Calu3 (cell line): ENCODE data around the gene MT1H. TPM values are rescaled to one million over a fixed set of nuclear protein-coding genes. Genes with fewer than 3 reads are reported as not detected.

Source experiments
- BruUV-seq: library from RNA; stranded (reverse); fragments of 400-500 nt; replicated peaks from 2 replicates; lab custom pipeline; 2021; lab: Mats Ljungman, UMichigan
- CTCF ChIA-PET: fragments of 300-600 bp; sonication (Branson Sonifier 250); formaldehyde crosslinking; loops from one replicate; lab custom pipeline; 2022; ENCODE audit warnings: antibody characterized with exemption; lab: Charles Lee
- DNase-seq: peaks from one replicate; pipeline ENCODE4 v3.0.0; 2022
- H3K27ac Mint-ChIP-seq: one replicate; pipeline ENCODE4 v1.8.0; 2022; ENCODE audit warnings: mixed read lengths; ENCODE audit not compliant: unreplicated experiment
- H3K27me3 Mint-ChIP-seq: one replicate; pipeline ENCODE4 v1.8.0; 2022; ENCODE audit warnings: mixed read lengths; ENCODE audit not compliant: unreplicated experiment
- H3K36me3 Mint-ChIP-seq: one replicate; pipeline ENCODE4 v1.8.0; 2022; ENCODE audit warnings: mild to moderate bottlenecking, moderate library complexity, mixed read lengths; ENCODE audit not compliant: insufficient read depth, unreplicated experiment
- H3K4me1 Mint-ChIP-seq: one replicate; pipeline ENCODE4 v1.8.0; 2022; ENCODE audit warnings: mild to moderate bottlenecking, low read depth, mixed read lengths; ENCODE audit not compliant: unreplicated experiment
- H3K4me3 Mint-ChIP-seq: one replicate; pipeline ENCODE4 v1.8.0; 2022; ENCODE audit warnings: mild to moderate bottlenecking, low read depth, moderate library complexity, mixed read lengths; ENCODE audit not compliant: unreplicated experiment
- H3K9me3 Mint-ChIP-seq: one replicate; pipeline ENCODE4 v1.8.0; 2022; ENCODE audit warnings: low read depth, mixed read lengths; ENCODE audit not compliant: unreplicated experiment
- intact Hi-C: fragments of 100-400 bp; cut with micrococcal nuclease; formaldehyde crosslinking; loops from one replicate; pipeline ENCODE4 v1.10.0; 2022; ENCODE audit not compliant: unreplicated experiment
- total RNA-seq: library from RNA; stranded (reverse); gene quantifications from 2 replicates; pipeline ENCODE4 v1.2.3, GENCODE V29; 2022
- TF ChIP-seq, protein P1 (sequence below): fragments of 200-600 bp; IDR thresholded peaks from one replicate; pipeline ENCODE4 v1.8.0; 2022; ENCODE audit warnings: antibody characterized with exemption; ENCODE audit not compliant: unreplicated experiment

MT1H gene
- total RNA-seq, 1 experiment from 2014 or later: not detected

DNA sequence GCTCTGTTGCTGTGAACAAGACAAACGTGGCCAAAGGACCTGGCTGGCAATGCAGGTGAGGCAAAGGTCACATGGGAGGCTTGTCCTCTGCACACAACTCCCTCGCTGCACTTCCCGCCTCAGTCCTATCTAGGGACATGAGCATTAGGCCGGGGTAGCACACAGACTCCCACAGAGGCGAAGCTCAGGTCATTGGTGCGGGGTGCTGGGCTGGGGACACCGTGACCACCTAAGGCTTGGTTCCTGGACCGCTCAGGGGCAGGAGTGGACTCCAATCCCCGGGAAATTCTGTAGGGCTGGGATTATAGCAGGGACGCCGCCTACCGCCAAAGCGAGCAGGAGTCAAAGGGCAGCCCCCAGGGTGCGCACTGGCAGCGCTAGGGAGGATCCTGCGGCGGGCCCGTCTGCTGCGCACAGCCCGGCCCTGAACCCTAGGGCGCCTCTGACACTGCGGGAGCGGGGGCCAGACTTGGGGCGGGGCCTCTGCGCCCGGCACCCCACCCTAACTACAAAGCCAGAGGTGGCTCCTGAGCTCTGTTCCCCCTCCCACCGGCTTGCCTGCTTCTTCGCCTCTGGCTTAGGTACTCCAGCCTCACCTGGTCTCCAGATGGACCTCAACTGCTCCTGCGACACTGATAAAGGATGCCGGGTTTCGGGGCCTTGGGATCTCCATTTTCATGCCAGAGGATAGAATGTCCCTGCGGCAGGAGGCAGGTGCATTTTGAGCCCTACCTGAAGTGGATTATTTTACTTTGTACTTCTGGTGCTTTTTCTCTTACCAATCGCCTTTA is 21.8 kb upstream of the MT1H start:
- Mint-ChIP-seq H3K4me3 (no peak overlapping the region), H3K4me1 (peaks cover 17% of the 10 kb centered on the region)
- no peak for DNase-seq

DNA sequence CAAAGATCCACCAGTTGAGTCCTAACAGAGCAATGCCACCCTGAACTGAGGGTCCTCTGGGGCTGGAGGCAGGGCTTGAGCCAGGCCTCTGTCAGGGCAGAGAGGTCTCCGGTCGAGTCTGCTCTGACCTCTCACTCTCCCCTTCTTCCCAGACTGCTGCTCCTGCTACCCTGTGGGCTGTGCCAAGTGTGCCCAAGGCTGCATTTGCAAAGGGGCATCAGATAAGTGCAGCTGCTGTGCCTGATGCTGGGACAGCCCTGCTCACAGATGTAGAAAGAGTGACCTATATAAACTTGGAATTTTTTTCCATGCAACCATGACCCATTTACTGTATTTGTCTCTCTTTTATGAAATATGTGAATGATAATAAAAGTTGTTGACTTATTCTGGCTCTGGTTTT is 20.3 kb upstream of the MT1H start:
- intact Hi-C loops: no loop called here
- CTCF ChIA-PET: interaction anchor here (1.1 kb wide), 1 partner anchor 53 kb away, joined by 5 read pairs; no protein-coding TSS in a partner anchor
- H3K4me3 Mint-ChIP-seq: no peak overlapping the region
- no peak overlapping the region for H3K27ac Mint-ChIP-seq
- TF ChIP-seq, protein P1, sequence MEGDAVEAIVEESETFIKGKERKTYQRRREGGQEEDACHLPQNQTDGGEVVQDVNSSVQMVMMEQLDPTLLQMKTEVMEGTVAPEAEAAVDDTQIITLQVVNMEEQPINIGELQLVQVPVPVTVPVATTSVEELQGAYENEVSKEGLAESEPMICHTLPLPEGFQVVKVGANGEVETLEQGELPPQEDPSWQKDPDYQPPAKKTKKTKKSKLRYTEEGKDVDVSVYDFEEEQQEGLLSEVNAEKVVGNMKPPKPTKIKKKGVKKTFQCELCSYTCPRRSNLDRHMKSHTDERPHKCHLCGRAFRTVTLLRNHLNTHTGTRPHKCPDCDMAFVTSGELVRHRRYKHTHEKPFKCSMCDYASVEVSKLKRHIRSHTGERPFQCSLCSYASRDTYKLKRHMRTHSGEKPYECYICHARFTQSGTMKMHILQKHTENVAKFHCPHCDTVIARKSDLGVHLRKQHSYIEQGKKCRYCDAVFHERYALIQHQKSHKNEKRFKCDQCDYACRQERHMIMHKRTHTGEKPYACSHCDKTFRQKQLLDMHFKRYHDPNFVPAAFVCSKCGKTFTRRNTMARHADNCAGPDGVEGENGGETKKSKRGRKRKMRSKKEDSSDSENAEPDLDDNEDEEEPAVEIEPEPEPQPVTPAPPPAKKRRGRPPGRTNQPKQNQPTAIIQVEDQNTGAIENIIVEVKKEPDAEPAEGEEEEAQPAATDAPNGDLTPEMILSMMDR: no peak
- no peaks in the 10 kb centered on the region for H3K36me3 Mint-ChIP-seq
- H3K9me3 Mint-ChIP-seq: no peaks in the 10 kb centered on the region
- peaks cover 2% of the 10 kb centered on the region for H3K4me1 Mint-ChIP-seq
- peaks cover 81% of the 10 kb centered on the region for H3K27me3 Mint-ChIP-seq
- no TSS peak for BruUV-seq
- DNase-seq: no peak

More for the DNA sequence above, 21.8 kb upstream of the MT1H start:
- no peak overlapping the region for H3K27ac Mint-ChIP-seq
- H3K27me3 Mint-ChIP-seq: peaks cover 90% of the 10 kb centered on the region
- TF ChIP-seq, protein P1: no peak
- intact Hi-C loops: no loop called here
- CTCF ChIA-PET: no interaction called here
- peaks cover 11% of the 10 kb centered on the region for H3K36me3 Mint-ChIP-seq
- no peaks in the 10 kb centered on the region for H3K9me3 Mint-ChIP-seq
- no TSS peak for BruUV-seq

DNA sequence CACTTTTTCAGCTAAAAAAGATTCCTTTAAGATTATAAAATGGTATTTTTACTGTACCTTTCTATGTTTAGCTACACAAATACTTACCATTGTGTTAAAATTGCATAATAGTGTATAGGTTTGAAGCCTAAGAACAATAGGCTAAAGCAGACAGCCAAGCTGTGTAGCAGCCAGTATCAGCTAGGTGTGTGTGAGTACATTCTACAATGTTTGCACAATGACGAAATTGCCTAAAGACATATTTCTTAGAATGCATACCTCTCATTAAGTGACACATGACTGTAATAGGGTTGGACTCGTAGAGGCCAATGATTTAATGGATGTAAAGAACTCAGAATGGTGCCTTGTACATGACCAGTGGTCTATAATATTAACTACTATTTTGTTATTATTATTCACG is 19.8 kb upstream of the MT1H start:
- no peak overlapping the region for H3K27ac Mint-ChIP-seq

DNA sequence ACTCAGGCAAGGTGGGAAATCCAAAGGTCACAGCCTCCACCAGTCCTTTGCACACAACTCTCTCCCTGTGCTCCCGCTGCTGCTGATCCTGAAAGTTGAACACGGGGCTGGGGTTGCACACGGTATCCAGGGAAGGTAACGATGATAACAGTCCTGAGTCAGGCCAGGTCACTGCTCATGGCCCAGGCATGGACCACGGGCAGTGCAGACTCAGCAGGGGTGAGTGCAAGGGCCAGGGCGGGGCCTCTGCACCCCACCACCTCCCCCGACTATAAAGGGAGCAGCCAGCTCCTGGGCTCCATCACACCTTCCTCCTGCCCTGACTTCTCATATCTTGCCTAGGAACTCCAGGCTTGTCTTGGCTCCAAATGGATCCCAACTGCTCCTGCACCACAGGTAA is 18.0 kb upstream of the MT1H start, which contains the start of gene MT1B:
TSS of gene MT1B (plus strand) at position 301 of the 400 bp plus-strand sequence. CDS start at position 369, 68 bp downstream.
- H3K27ac Mint-ChIP-seq: no peak within 1 kb of the TSS
- no peaks in the 10 kb centered on the region for H3K9me3 Mint-ChIP-seq
- no peaks in the 10 kb centered on the region for H3K36me3 Mint-ChIP-seq
- BruUV-seq: no TSS peak
- no peak for DNase-seq
- no peak within 1 kb of the TSS for H3K4me3 Mint-ChIP-seq
- H3K4me1 Mint-ChIP-seq: no peaks in the 10 kb centered on the region
- H3K27me3 Mint-ChIP-seq: peaks cover 58% of the 10 kb centered on the region
- intact Hi-C loops: no loop called here
- TF ChIP-seq, protein P1: no peak
- CTCF ChIA-PET: no interaction called here

More for the DNA sequence above, 19.8 kb upstream of the MT1H start:
- CTCF ChIA-PET: interaction anchor here (0.6 kb wide), 1 partner anchor 132 kb away, joined by 5 read pairs; no protein-coding TSS in a partner anchor
- intact Hi-C loops: no loop called here
- H3K36me3 Mint-ChIP-seq: no peaks in the 10 kb centered on the region
- H3K9me3 Mint-ChIP-seq: no peaks in the 10 kb centered on the region
- peaks cover 76% of the 10 kb centered on the region for H3K27me3 Mint-ChIP-seq
- no TSS peak for BruUV-seq
- DNase-seq: no peak
- TF ChIP-seq, protein P1: no peak
- H3K4me1 Mint-ChIP-seq: no peaks in the 10 kb centered on the region
- H3K4me3 Mint-ChIP-seq: no peak overlapping the region
